Activated effector memory CD4-positive, alpha-beta T cell treated with anti-CD3 and anti-CD28 coated beads, Interleukin-2, amount 50 U/mL, for 16 hours (primary cell): Measurements from ENCODE around the gene CNNM1.
A peak's percentile ranks its signal among the peaks of the same experiment; 100 is the strongest.

Experiments used
- DNase-seq: peaks from one replicate; pipeline ENCODE4 v3.0.0-alpha.2; 2020

CNNM1 gene

GRCh38 chr10:99329304-99329553, at the start of gene CNNM1:
CNNM1 (plus strand) TSS chr10:99329356; CDS start chr10:99329388, 32 bp downstream.
- DNase-seq: peak; percentile 64

- DNase-seq: no peak
These were observed 49.5 kb upstream of the CNNM1 start for GRCh38 chr10:99279626-99280111.

- DNase-seq: no peak
These were observed 48.7 kb upstream of the CNNM1 start for GRCh38 chr10:99280472-99280871.

- no peak for DNase-seq
These were observed 43.3 kb upstream of the CNNM1 start for GRCh38 chr10:99285881-99286280.

GRCh38 chr10:99290306-99290705, 38.9 kb upstream of the CNNM1 start:
- DNase-seq: no peak

GRCh38 chr10:99292159-99292558, 37.0 kb upstream of the CNNM1 start:
- DNase-seq: no peak

GRCh38 chr10:99296605-99297004, 32.6 kb upstream of the CNNM1 start:
- no peak for DNase-seq

- DNase-seq: no peak
These were observed 32.1 kb upstream of the CNNM1 start for GRCh38 chr10:99297033-99297432.

GRCh38 chr10:99303899-99304861, 25.0 kb upstream of the CNNM1 start:
- no peak for DNase-seq

- no peak for DNase-seq
These were observed 24.3 kb upstream of the CNNM1 start for GRCh38 chr10:99304862-99305229.

GRCh38 chr10:99312501-99312900, 16.7 kb upstream of the CNNM1 start:
- no peak for DNase-seq

GRCh38 chr10:99315853-99316252, 13.3 kb upstream of the CNNM1 start:
- DNase-seq: no peak

- no peak for DNase-seq
These were observed 12.8 kb upstream of the CNNM1 start for GRCh38 chr10:99316374-99316773.

- no peak for DNase-seq
These were observed 11.1 kb upstream of the CNNM1 start for GRCh38 chr10:99318048-99318447.

- no peak for DNase-seq
These were observed 10.7 kb upstream of the CNNM1 start for GRCh38 chr10:99318475-99318874.

GRCh38 chr10:99325281-99325680, 3.9 kb upstream of the CNNM1 start:
- DNase-seq: no peak

- DNase-seq: no peak
These were observed 2.3 kb upstream of the CNNM1 start for GRCh38 chr10:99326871-99327270.

- no peak for DNase-seq
These were observed 415 bp upstream of the CNNM1 start for GRCh38 chr10:99328579-99329303.

GRCh38 chr10:99329554-99330346, 594 bp downstream of the CNNM1 start:
- no peak for DNase-seq

GRCh38 chr10:99330347-99330924, 1.3 kb downstream of the CNNM1 start:
- DNase-seq: no peak

- no peak for DNase-seq
These were observed 2.1 kb downstream of the CNNM1 start for GRCh38 chr10:99331207-99331803.

GRCh38 chr10:99337311-99337811, 8.2 kb downstream of the CNNM1 start:
- DNase-seq: no peak
